OCI-LY1 (cell line): ENCODE measurements around the gene RERG.

Experiments used
- EZH2 ChIP-seq: fragments of 200-600 bp; sonication (generic), shearing (Covaris generic); IDR thresholded peaks from 2 replicates; pipeline ENCODE4 v1.8.0; 2017; ENCODE audit warnings: borderline replicate concordance, mixed run types, mild to moderate bottlenecking, antibody characterized with exemption, low read length, moderate library complexity, mixed read lengths
- TF ChIP-seq, protein P1 (sequence below): fragments of 200-600 bp; sonication (generic), shearing (Covaris generic); IDR thresholded peaks from 2 replicates; pipeline ENCODE4 v1.5.1; 2017; ENCODE audit warnings: mild to moderate bottlenecking, antibody characterized with exemption, low read length, moderate library complexity, mixed read lengths

DNA sequence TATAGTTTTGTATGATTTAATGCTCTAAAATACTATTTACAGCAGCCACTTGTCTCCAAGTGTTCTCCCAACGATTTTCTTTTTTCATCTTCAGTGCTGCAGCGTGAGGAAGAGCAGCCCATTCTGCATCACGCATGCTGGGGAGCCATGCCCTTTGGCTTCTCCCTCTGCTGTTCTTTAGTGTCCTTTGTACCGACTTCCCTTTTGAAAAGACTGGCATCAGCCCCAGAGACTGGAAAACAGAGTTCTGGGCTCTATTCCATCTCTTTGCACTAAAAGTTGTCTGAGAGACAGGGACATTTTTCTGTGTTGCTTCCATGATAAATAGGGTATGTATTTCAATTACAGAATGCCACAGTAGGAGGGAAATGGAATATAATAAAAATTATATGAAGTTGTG is 105.1 kb downstream of the RERG start:
- TF ChIP-seq, protein P1, sequence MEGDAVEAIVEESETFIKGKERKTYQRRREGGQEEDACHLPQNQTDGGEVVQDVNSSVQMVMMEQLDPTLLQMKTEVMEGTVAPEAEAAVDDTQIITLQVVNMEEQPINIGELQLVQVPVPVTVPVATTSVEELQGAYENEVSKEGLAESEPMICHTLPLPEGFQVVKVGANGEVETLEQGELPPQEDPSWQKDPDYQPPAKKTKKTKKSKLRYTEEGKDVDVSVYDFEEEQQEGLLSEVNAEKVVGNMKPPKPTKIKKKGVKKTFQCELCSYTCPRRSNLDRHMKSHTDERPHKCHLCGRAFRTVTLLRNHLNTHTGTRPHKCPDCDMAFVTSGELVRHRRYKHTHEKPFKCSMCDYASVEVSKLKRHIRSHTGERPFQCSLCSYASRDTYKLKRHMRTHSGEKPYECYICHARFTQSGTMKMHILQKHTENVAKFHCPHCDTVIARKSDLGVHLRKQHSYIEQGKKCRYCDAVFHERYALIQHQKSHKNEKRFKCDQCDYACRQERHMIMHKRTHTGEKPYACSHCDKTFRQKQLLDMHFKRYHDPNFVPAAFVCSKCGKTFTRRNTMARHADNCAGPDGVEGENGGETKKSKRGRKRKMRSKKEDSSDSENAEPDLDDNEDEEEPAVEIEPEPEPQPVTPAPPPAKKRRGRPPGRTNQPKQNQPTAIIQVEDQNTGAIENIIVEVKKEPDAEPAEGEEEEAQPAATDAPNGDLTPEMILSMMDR, result no peak
- TF ChIP-seq EZH2, result no peak
